GM12873 (cell line): ENCODE measurements around the gene LACC1.

Experiments
- CTCF ChIP-seq: IDR thresholded peaks from 2 replicates; pipeline ENCODE4 v1.5.1; 2012; ENCODE audit warnings: low read depth, mild to moderate bottlenecking, moderate library complexity, low read length, control low read depth; ENCODE audit not compliant: insufficient read depth; ENCODE audit errors: missing control alignments

Gene LACC1

GRCh38 chr13:43850873-43851272 is 28.8 kb upstream of the LACC1 start:
- no peak for TF ChIP-seq CTCF

- TF ChIP-seq CTCF, result no peak
Observed at GRCh38 chr13:43852923-43853404, 26.7 kb upstream of the LACC1 start.

- no peak for TF ChIP-seq CTCF
Observed at GRCh38 chr13:43861863-43862262, 17.8 kb upstream of the LACC1 start.

GRCh38 chr13:43864921-43865320 is 14.8 kb upstream of the LACC1 start:
- TF ChIP-seq CTCF, result no peak

GRCh38 chr13:43865892-43866291 is 13.8 kb upstream of the LACC1 start:
- no peak for TF ChIP-seq CTCF

- no peak for TF ChIP-seq CTCF
Observed at GRCh38 chr13:43872181-43872580, 7.5 kb upstream of the LACC1 start.

GRCh38 chr13:43874504-43875092 is 5.1 kb upstream of the LACC1 start:
- TF ChIP-seq CTCF, result no peak
